GM19239 (cell line): Measurements from ENCODE around the gene ZAR1L.

ENCODE experiments used
- DNase-seq: peaks from one replicate; pipeline ENCODE4 v3.0.0; 2011; ENCODE audit warnings: low spot score; ENCODE audit not compliant: insufficient read length
- FAIRE-seq: peaks from 2 replicates; lab custom pipeline; 2011; peaks lifted over from hg19 to GRCh38; lab: Jason Lieb, UNC

ZAR1L gene

GRCh38 chr13:32259116-32259515, 56.0 kb downstream of the ZAR1L start:
- DNase-seq, result no peak
- no peak for FAIRE-seq

GRCh38 chr13:32257649-32258048, 57.5 kb downstream of the ZAR1L start:
- DNase-seq, result no peak
- FAIRE-seq, result no peak

- DNase-seq (no peak), FAIRE-seq (no peak)
Observed at GRCh38 chr13:32256243-32256642, 58.9 kb downstream of the ZAR1L start.

GRCh38 chr13:32255724-32256109, 59.4 kb downstream of the ZAR1L start:
- DNase-seq, result no peak
- no peak for FAIRE-seq

GRCh38 chr13:32254916-32255723, 60.0 kb downstream of the ZAR1L start:
- FAIRE-seq, result no peak
- DNase-seq, result no peak

- no peak for DNase-seq
- no peak for FAIRE-seq
Observed at GRCh38 chr13:32254416-32254815, 60.7 kb downstream of the ZAR1L start.

GRCh38 chr13:32253911-32254399, 61.2 kb downstream of the ZAR1L start:
- no peak for FAIRE-seq
- no peak for DNase-seq
